Mononuclear cell (primary cell): ENCODE data around the gene CADM1. TPM values are rescaled to one million over a fixed set of nuclear protein-coding genes. Genes with fewer than 3 reads are reported as not detected.

ENCODE experiments used
- H3K27me3 ChIP-seq: 2 replicates; pipeline ENCODE4 v1.6.0; 2011; ENCODE audit warnings: low read length, control low read depth; ENCODE audit not compliant: insufficient read depth
- H3K4me1 ChIP-seq: 2 replicates; pipeline ENCODE4 v1.5.1; 2011; ENCODE audit warnings: mild to moderate bottlenecking, low read length, control low read depth; ENCODE audit not compliant: insufficient read depth
- H3K4me3 ChIP-seq: 2 replicates; pipeline ENCODE4 v1.5.1; 2011; ENCODE audit warnings: mild to moderate bottlenecking, low read length, moderate library complexity
- H3K9me3 ChIP-seq: 2 replicates; pipeline ENCODE4 v1.5.1; 2011; ENCODE audit warnings: low read depth, mild to moderate bottlenecking, control low read depth, low read length
- total RNA-seq: library from RNA; depleted of rRNA; stranded (reverse); fragments of >200 nt; gene quantifications from one replicate; pipeline ENCODE4 v1.2.3, GENCODE V29; 2012

The CADM1 gene
- total RNA-seq, 1 donor = 4.2 TPM

- H3K27me3 ChIP-seq = no peaks in the 10 kb centered on the region
- H3K9me3 ChIP-seq = no peaks in the 10 kb centered on the region
- no peaks in the 10 kb centered on the region for H3K4me1 ChIP-seq
- H3K4me3 ChIP-seq = no peak overlapping the region
Observed at GRCh38 chr11:115146425-115146824, 357.8 kb downstream of the CADM1 start.

GRCh38 chr11:115145324-115145723, 358.9 kb downstream of the CADM1 start:
- no peaks in the 10 kb centered on the region for H3K27me3 ChIP-seq
- H3K9me3 ChIP-seq = no peaks in the 10 kb centered on the region
- no peaks in the 10 kb centered on the region for H3K4me1 ChIP-seq
- no peak overlapping the region for H3K4me3 ChIP-seq

GRCh38 chr11:115144914-115145313, 359.3 kb downstream of the CADM1 start:
- Histone ChIP-seq H3K27me3 (no peaks in the 10 kb centered on the region), H3K4me1 (no peaks in the 10 kb centered on the region), H3K9me3 (no peaks in the 10 kb centered on the region), H3K4me3 (no peak overlapping the region)

GRCh38 chr11:115144014-115144413, 360.2 kb downstream of the CADM1 start:
- no peaks in the 10 kb centered on the region for H3K9me3 ChIP-seq
- no peaks in the 10 kb centered on the region for H3K4me1 ChIP-seq
- no peaks in the 10 kb centered on the region for H3K27me3 ChIP-seq
- no peak overlapping the region for H3K4me3 ChIP-seq

- H3K9me3 ChIP-seq = no peaks in the 10 kb centered on the region
- H3K27me3 ChIP-seq = no peaks in the 10 kb centered on the region
- no peaks in the 10 kb centered on the region for H3K4me1 ChIP-seq
- H3K4me3 ChIP-seq = no peak overlapping the region
Observed at GRCh38 chr11:115141231-115142114, 362.7 kb downstream of the CADM1 start.

- Histone ChIP-seq H3K9me3 (no peaks in the 10 kb centered on the region), H3K27me3 (no peaks in the 10 kb centered on the region), H3K4me1 (no peaks in the 10 kb centered on the region), H3K4me3 (no peak overlapping the region)
Observed at GRCh38 chr11:115135936-115136335, 368.3 kb downstream of the CADM1 start.

GRCh38 chr11:115134926-115135325, 369.3 kb downstream of the CADM1 start:
- no peaks in the 10 kb centered on the region for H3K9me3 ChIP-seq
- H3K4me1 ChIP-seq = no peaks in the 10 kb centered on the region
- no peak overlapping the region for H3K4me3 ChIP-seq
- no peaks in the 10 kb centered on the region for H3K27me3 ChIP-seq

GRCh38 chr11:115133475-115134209, 370.6 kb downstream of the CADM1 start:
- no peaks in the 10 kb centered on the region for H3K27me3 ChIP-seq
- H3K4me3 ChIP-seq = no peak overlapping the region
- H3K4me1 ChIP-seq = no peaks in the 10 kb centered on the region
- no peaks in the 10 kb centered on the region for H3K9me3 ChIP-seq

GRCh38 chr11:115132436-115133228, 371.6 kb downstream of the CADM1 start:
- no peaks in the 10 kb centered on the region for H3K9me3 ChIP-seq
- H3K4me1 ChIP-seq = no peaks in the 10 kb centered on the region
- no peaks in the 10 kb centered on the region for H3K27me3 ChIP-seq
- H3K4me3 ChIP-seq = no peak overlapping the region

- H3K27me3 ChIP-seq = no peaks in the 10 kb centered on the region
- H3K4me1 ChIP-seq = no peaks in the 10 kb centered on the region
- H3K4me3 ChIP-seq = no peak overlapping the region
- H3K9me3 ChIP-seq = no peaks in the 10 kb centered on the region
Observed at GRCh38 chr11:115129473-115130289, 374.5 kb downstream of the CADM1 start.

GRCh38 chr11:115128226-115128625, 376.0 kb downstream of the CADM1 start:
- H3K4me1 ChIP-seq = no peaks in the 10 kb centered on the region
- H3K4me3 ChIP-seq = no peak overlapping the region
- no peaks in the 10 kb centered on the region for H3K9me3 ChIP-seq
- no peaks in the 10 kb centered on the region for H3K27me3 ChIP-seq

GRCh38 chr11:115127790-115128189, 376.4 kb downstream of the CADM1 start:
- no peak overlapping the region for H3K4me3 ChIP-seq
- no peaks in the 10 kb centered on the region for H3K9me3 ChIP-seq
- H3K27me3 ChIP-seq = no peaks in the 10 kb centered on the region
- H3K4me1 ChIP-seq = no peaks in the 10 kb centered on the region

GRCh38 chr11:115126515-115127208, 377.6 kb downstream of the CADM1 start:
- H3K9me3 ChIP-seq = no peaks in the 10 kb centered on the region
- no peak overlapping the region for H3K4me3 ChIP-seq
- no peaks in the 10 kb centered on the region for H3K27me3 ChIP-seq
- H3K4me1 ChIP-seq = no peaks in the 10 kb centered on the region

- Histone ChIP-seq H3K9me3 (no peaks in the 10 kb centered on the region), H3K27me3 (no peaks in the 10 kb centered on the region), H3K4me1 (no peaks in the 10 kb centered on the region), H3K4me3 (no peak overlapping the region)
Observed at GRCh38 chr11:115126092-115126491, 378.1 kb downstream of the CADM1 start.
